Hypothalamus (tissue), 51 donors: ENCODE results near the gene AP2A2.
"Not testable (repeated sequence)": the region's sequence is repeated elsewhere in the genome, so short reads cannot be mapped to it uniquely, and the experiment has no call there.

ENCODE experiments used
- DNase-seq, 51 donors: peaks; one replicate each; lab custom pipeline; 2025; lab: John Stamatoyannopoulos, UW

AP2A2 gene

GRCh38 chr11:952406-953385 is 27.0 kb downstream of the AP2A2 start:
- DNase-seq = peak in 15 of 51 donors; percentile 14 to 56 (median 34)

GRCh38 chr11:953512-953911 is 27.8 kb downstream of the AP2A2 start:
- DNase-seq = peak in 3 of 51 donors; percentile 18 to 32 (median 20)

- DNase-seq = no peak
Observed at GRCh38 chr11:954392-955153, 28.9 kb downstream of the AP2A2 start.

- DNase-seq = no peak
Observed at GRCh38 chr11:955154-956063, 29.7 kb downstream of the AP2A2 start.

GRCh38 chr11:957212-957920 is 31.7 kb downstream of the AP2A2 start:
- no peak for DNase-seq

- DNase-seq = no peak
Observed at GRCh38 chr11:958101-958500, 32.4 kb downstream of the AP2A2 start.

DNA sequence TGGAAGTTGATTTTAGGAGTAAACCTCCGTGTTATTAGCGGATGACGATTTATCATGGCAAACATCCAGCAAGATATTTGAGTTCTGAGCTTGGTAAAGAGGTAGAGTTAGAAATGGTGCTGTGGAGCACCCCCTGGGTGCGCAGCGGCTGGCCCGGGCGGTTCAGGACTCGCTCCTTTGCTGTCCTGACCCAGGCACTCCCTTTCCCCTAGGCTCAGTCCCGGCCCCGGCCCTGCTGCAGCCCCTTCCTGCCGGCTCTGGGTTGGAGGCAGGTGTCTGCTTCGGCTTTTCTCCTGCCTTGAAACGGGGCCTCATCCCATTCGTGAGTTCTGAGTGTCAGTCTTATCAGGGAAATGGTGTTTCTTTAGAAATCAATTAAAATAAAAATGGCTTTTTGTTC is 33.4 kb downstream of the AP2A2 start:
- DNase-seq = no peak

DNA sequence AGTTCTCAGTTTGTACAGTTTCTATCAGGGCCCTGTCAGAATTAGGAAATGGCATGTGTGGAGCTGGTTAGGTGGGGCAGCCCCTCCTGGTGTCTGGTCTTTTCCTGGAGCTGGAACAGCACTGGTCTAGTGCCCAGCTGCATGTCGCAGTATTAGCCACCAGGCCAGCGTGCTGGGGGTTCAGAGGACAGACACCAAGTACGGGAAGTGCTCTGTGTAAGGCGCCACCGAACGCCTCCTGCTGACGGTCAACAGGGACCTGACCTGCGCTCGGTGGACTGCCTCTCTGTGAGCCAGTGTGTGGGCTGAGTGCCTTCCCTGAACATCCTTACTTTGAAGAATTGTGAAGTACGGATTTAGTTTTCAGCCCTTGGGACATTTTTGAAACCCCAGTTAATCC is 33.9 kb downstream of the AP2A2 start:
- no peak for DNase-seq

DNA sequence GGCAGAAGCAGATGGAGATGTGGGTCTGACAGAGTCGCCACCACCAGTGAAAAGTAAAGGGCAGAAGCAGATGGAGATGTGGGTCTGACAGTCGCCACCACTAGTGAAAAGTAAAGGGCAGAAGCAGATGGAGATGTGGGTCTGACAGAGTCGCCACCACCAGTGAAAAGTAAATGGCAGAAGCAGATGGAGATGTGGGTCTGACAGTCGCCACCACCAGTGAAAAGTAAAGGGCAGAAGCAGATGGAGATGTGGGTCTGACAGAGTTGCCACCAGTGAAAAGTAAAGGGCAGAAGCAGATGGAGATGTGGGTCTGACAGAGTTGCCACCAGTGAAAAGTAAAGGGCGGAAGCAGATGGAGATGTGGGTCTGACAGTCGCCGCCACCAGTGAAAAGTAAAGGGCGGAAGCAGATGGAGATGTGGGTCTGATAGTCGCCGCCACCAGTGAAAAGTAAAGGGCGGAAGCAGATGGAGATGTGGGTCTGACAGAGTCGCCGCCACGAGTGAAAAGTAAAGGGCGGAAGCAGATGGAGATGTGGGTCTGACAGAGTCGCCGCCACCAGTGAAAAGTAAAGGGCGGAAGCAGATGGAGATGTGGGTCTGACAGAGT is 35.7 kb downstream of the AP2A2 start:
- not testable (repeated sequence) for DNase-seq

DNA sequence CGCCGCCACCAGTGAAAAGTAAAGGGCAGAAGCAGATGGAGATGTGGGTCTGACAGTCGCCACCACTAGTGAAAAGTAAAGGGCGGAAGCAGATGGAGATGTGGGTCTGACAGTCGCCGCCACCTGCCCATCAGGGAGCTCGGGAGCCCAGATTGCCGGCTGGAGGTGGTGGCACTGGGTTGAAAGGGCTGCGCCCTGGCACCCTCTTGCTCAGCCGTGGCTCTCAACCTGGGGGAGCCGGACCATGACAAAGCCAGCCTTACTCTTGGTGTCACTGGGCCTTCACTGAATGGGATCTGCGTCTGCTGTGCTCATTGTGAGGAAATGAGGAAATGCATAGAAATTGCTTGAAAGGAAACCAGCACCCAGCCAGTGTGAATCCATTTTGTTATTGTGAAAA is 36.3 kb downstream of the AP2A2 start:
- no peak for DNase-seq

- DNase-seq = no peak
Observed at GRCh38 chr11:962688-963087, 37.0 kb downstream of the AP2A2 start.

- no peak for DNase-seq
Observed at GRCh38 chr11:963852-964251, 38.2 kb downstream of the AP2A2 start.

DNA sequence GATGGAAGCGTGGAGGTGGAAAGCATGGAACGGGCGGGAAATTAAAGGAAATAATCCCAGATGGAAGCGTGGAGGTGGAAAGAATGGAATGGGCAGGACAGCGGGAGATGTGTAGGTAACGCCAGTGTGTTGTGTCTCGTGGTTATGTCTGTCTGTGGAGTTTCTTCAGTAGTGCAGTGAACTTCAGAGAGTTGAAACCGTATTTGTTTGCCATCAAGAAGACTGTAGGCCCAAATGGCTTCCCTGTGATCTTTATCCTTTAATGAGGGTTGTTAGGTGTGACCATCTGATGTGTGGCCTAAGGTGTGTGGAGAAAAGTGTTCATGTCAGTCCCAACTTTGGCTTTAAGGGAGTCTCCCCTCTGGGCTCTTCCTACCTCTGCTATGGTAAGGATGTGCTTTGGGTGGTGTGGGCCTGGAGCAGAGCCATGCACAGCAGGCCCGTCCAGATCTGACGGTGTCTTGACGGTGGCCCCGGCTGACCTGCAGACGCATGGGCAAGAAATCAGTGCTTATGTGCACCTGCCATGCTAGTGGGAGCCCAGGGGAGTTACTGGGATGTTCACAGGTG is 39.6 kb downstream of the AP2A2 start:
- DNase-seq = no peak

- no peak for DNase-seq
Observed at GRCh38 chr11:967995-968751, 42.5 kb downstream of the AP2A2 start.

- DNase-seq = no peak
Observed at GRCh38 chr11:968822-969221, 43.2 kb downstream of the AP2A2 start.

GRCh38 chr11:969651-970205 is 44.1 kb downstream of the AP2A2 start:
- DNase-seq = no peak

GRCh38 chr11:970319-970871 is 44.7 kb downstream of the AP2A2 start:
- DNase-seq = no peak
